Measurements from ENCODE around the gene IYD. TPM values are rescaled to one million over a fixed set of nuclear protein-coding genes. Genes with fewer than 3 reads are reported as not detected.

The IYD gene
- not detected in 2 replicates for total RNA-seq

GRCh38 chr6:150368762-150369161, at the start of gene IYD:
Gene IYD, plus strand, starts transcription at chr6:150369012. Its CDS starts 20 bp downstream, at chr6:150369032.

Other genes starting within 250 kb of the IYD start
- gene PPP1R14C, start 226.0 kb upstream of the IYD start, total RNA-seq = 0.28 and 0.65 TPM in 2 replicates
- gene PLEKHG1, start 230.9 kb downstream of the IYD start, total RNA-seq = 2.7 and 4.8 TPM in 2 replicates